Keratinocyte (primary cell): ENCODE data around the gene ELOVL5. TPM values are rescaled to one million over a fixed set of nuclear protein-coding genes. Genes with fewer than 3 reads are reported as not detected.

Experiments
- DNase-seq: peaks from one replicate; pipeline ENCODE4 v3.0.0-alpha.2; 2011; ENCODE audit warnings: low read depth, missing footprints, low spot score
- FAIRE-seq: peaks from 2 replicates; lab custom pipeline; 2011; peaks lifted over from hg19 to GRCh38; lab: Jason Lieb, UNC
- H2AFZ ChIP-seq: 2 replicates; pipeline ENCODE4 v1.6.0; 2012; ENCODE audit warnings: low read length, control low read depth, inconsistent platforms; ENCODE audit not compliant: control insufficient read depth
- H3K27ac ChIP-seq: 2 replicates; pipeline ENCODE4 v1.5.1; 2011; ENCODE audit warnings: low read length; ENCODE audit not compliant: control insufficient read depth, insufficient read depth
- H3K27me3 ChIP-seq: 3 replicates; pipeline ENCODE4 v1.6.0; 2011; ENCODE audit warnings: low read length; ENCODE audit not compliant: control insufficient read depth, insufficient read depth; ENCODE audit errors: extremely low read depth
- H3K36me3 ChIP-seq, 2 experiments: 2 replicates in 1 of 2; 3 replicates in 1 of 2; pipeline ENCODE4 v1.5.1; 2011; ENCODE audit warnings: low read length in 2 of 2, mild to moderate bottlenecking in 1 of 2; ENCODE audit not compliant: control insufficient read depth in 2 of 2, insufficient read depth in 2 of 2; ENCODE audit errors: extremely low read depth in 1 of 2
- H3K4me1 ChIP-seq: 3 replicates; pipeline ENCODE4 v1.5.1; 2011; ENCODE audit warnings: low read length; ENCODE audit not compliant: control insufficient read depth, insufficient read depth; ENCODE audit errors: extremely low read depth
- H3K4me2 ChIP-seq: 3 replicates; pipeline ENCODE4 v1.6.0; 2011; ENCODE audit warnings: low read depth, low read length; ENCODE audit not compliant: control insufficient read depth, insufficient read depth; ENCODE audit errors: extremely low read depth
- H3K4me3 ChIP-seq, 3 experiments: fragments of 200-600 bp in 1 of 3; sonication (generic) in 1 of 3; 2 replicates in 2 of 3; 3 replicates in 1 of 3; pipeline ENCODE4 v1.5.1; 2011 to 2016; ENCODE audit warnings: low read length in 3 of 3, mild to moderate bottlenecking in 3 of 3, control low read depth in 2 of 3, inconsistent platforms in 1 of 3, low read depth in 1 of 3, mixed read lengths in 1 of 3, mixed run types in 1 of 3, moderate library complexity in 1 of 3; ENCODE audit not compliant: control insufficient read depth in 2 of 3, insufficient read depth in 2 of 3; ENCODE audit errors: extremely low read depth in 1 of 3
- H3K79me2 ChIP-seq: 2 replicates; pipeline ENCODE4 v1.6.0; 2012; ENCODE audit warnings: low read length; ENCODE audit not compliant: control insufficient read depth, insufficient read depth
- H3K9ac ChIP-seq: 3 replicates; pipeline ENCODE4 v1.6.0; 2011; ENCODE audit warnings: low read length; ENCODE audit not compliant: control insufficient read depth, insufficient read depth; ENCODE audit errors: extremely low read depth
- H3K9me1 ChIP-seq: 3 replicates; pipeline ENCODE4 v1.6.0; 2011; ENCODE audit warnings: low read length; ENCODE audit not compliant: control insufficient read depth, insufficient read depth; ENCODE audit errors: extremely low read depth
- H3K9me3 ChIP-seq: 2 replicates; pipeline ENCODE4 v1.5.1; 2012; ENCODE audit warnings: low read depth, low read length; ENCODE audit not compliant: control insufficient read depth
- H4K20me1 ChIP-seq: 3 replicates; pipeline ENCODE4 v1.6.0; 2011; ENCODE audit warnings: low read length; ENCODE audit not compliant: control insufficient read depth, insufficient read depth; ENCODE audit errors: extremely low read depth
- CTCF ChIP-seq, 3 experiments: IDR thresholded peaks in 1 of 3; conservative IDR thresholded peaks in 1 of 3; optimal IDR thresholded peaks in 1 of 3; 2 replicates in 2 of 3; 3 replicates in 1 of 3; pipeline versions ENCODE3 to v1.5.1; 2011; ENCODE audit warnings: low read length in 3 of 3, mild to moderate bottlenecking in 3 of 3, moderate library complexity in 2 of 3, control low read depth in 1 of 3, inconsistent platforms in 1 of 3; ENCODE audit not compliant: insufficient read depth in 2 of 3; ENCODE audit errors: extremely low read depth in 1 of 3
- EZH2 ChIP-seq: IDR thresholded peaks from one replicate; pipeline ENCODE4 v1.6.1; 2012; ENCODE audit warnings: inconsistent platforms, mild to moderate bottlenecking, low read length, moderate library complexity
- dilution Hi-C: fragments of 300-500 bp; cut with MboI; formaldehyde crosslinking; loops from one replicate; pipeline ENCODE4 v1.7.0; 2020; ENCODE audit warnings: low sequenced_read_pairs; ENCODE audit not compliant: extremely low pct_ligation_motif_present
- polyA plus RNA-seq, 5 experiments: library from polyadenylated mRNA; depleted of rRNA in 3 of 5; stranded (reverse) in 3 of 5; stranded (forward) in 1 of 5; unstranded in 1 of 5; fragments of >200 nt; gene quantifications; 1 replicate in 1 of 5; 2 replicates in 3 of 5; 3 replicates in 1 of 5; pipeline versions ENCODE4 v1.2.1 to v1.2.3, GENCODE V29; 2011 to 2012; ENCODE audit warnings: missing spikeins in 2 of 5, low read depth in 1 of 5, low replicate concordance in 1 of 5

Gene ELOVL5
- polyA plus RNA-seq, 1 donor (not counting 4 experiments of a cell fraction or from before 2014, with no cell fraction given) = 66.7 TPM

GRCh38 chr6:53377793-53378192, 29.0 kb upstream of the ELOVL5 start:
- Histone ChIP-seq H3K4me1 (no peaks in the 10 kb centered on the region), H3K36me3 (no peaks in the 10 kb centered on the region), H3K4me3 (no peak overlapping the region), H3K9me3 (no peaks in the 10 kb centered on the region), H4K20me1 (no peaks in the 10 kb centered on the region), H3K4me2 (no peak overlapping the region), H3K9me1 (no peaks in the 10 kb centered on the region), H3K79me2 (no peaks in the 10 kb centered on the region), H3K27ac (no peak overlapping the region), H3K9ac (no peak overlapping the region), H3K27me3 (peaks cover 2% of the 10 kb centered on the region), H2AFZ (no peak overlapping the region)
- dilution Hi-C loops = no loop called here
- no peak for TF ChIP-seq EZH2
- no peak for DNase-seq
- FAIRE-seq = no peak

DNA sequence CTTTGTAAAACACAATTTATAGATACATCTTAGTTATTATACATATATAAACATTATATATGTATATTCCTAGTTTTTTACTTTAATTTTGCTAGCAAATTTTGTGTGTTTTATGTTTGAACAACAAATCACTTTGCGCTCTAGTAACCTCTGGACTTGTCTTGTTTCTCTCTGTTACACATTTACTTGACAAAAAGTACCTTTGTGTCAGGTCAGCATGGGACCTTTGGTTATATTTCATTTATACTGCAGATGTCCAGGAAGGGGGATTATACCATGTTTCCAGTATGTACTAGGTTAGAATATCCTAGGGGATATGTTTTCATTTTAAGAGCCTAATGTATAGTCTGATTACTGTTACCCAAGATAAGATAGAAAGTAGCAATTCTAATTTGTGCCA, 28.5 kb upstream of the ELOVL5 start:
- no peaks in the 10 kb centered on the region for H3K9me1 ChIP-seq
- H3K4me2 ChIP-seq = no peak overlapping the region
- H3K27ac ChIP-seq = no peak overlapping the region
- peaks cover 2% of the 10 kb centered on the region for H3K27me3 ChIP-seq
- H3K9me3 ChIP-seq = no peaks in the 10 kb centered on the region
- H3K9ac ChIP-seq = no peak overlapping the region
- TF ChIP-seq EZH2 (no peak), CTCF (optimal IDR thresholded peaks at IDR 0.05 in 1 of 3, IDR thresholded peaks at IDR 0.05 in 1 of 3, conservative IDR thresholded peaks at IDR 0.05 in 1 of 3; ENCODE audit: extremely low read depth in 1 of 3, insufficient read depth in 2 of 3, low read length in 3 of 3) (no peak)
- H3K4me3 ChIP-seq = no peak overlapping the region
- H3K36me3 ChIP-seq = no peaks in the 10 kb centered on the region
- DNase-seq = no peak
- no peaks in the 10 kb centered on the region for H3K79me2 ChIP-seq
- no peak overlapping the region for H2AFZ ChIP-seq
- no peak for FAIRE-seq
- H3K4me1 ChIP-seq = no peaks in the 10 kb centered on the region
- dilution Hi-C loops = no loop called here
- H4K20me1 ChIP-seq = no peaks in the 10 kb centered on the region

DNA sequence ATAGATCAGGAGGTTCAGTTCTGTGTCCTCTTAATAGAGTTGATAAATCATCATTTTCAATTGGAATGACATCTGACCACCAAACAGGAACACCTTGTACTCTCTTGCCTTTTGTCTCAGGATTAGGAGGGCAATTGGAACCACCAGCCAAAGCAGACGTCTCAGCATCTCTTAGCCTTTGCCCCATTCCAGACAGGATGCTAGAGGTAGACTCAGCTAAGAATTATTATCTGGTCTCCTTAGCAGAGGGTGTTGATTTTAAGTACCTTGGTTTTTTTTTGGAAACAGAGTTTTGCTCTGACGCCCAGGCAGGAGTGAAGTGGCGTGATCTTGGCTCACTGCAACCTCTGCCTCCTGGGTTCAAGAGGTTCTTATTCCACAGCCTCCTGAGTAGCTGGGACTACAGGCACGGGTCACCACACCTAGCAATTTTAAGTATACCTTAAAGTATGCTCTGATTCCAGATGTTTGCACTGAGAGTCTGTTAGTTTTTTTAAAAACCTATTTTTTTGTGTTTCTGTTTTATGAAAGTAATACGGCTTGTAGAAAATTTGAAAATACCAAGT, 28.0 kb upstream of the ELOVL5 start:
- H3K9me3 ChIP-seq = no peaks in the 10 kb centered on the region
- no peaks in the 10 kb centered on the region for H3K9me1 ChIP-seq
- dilution Hi-C loops = no loop called here
- H3K4me3 ChIP-seq = no peak overlapping the region
- DNase-seq (no peak), FAIRE-seq (no peak)
- TF ChIP-seq CTCF (optimal IDR thresholded peaks at IDR 0.05 in 1 of 3, IDR thresholded peaks at IDR 0.05 in 1 of 3, conservative IDR thresholded peaks at IDR 0.05 in 1 of 3; ENCODE audit: extremely low read depth in 1 of 3, insufficient read depth in 2 of 3, low read length in 3 of 3) (no peak), EZH2 (no peak)
- H2AFZ ChIP-seq = no peak overlapping the region
- H3K36me3 ChIP-seq = no peaks in the 10 kb centered on the region
- no peak overlapping the region for H3K27ac ChIP-seq
- peaks cover 2% of the 10 kb centered on the region for H3K27me3 ChIP-seq
- no peaks in the 10 kb centered on the region for H3K4me1 ChIP-seq
- H4K20me1 ChIP-seq = no peaks in the 10 kb centered on the region
- H3K4me2 ChIP-seq = no peak overlapping the region
- no peaks in the 10 kb centered on the region for H3K79me2 ChIP-seq
- no peak overlapping the region for H3K9ac ChIP-seq
